ENCODE results near the gene XRCC6. TPM values are rescaled to one million over a fixed set of nuclear protein-coding genes. Genes with fewer than 3 reads are reported as not detected.

XRCC6 gene
- total RNA-seq, 4 donors from 2014 or later, result 236 to 277 (median 258) TPM

- 20 to 95% methylated on average over 1 to 3 of the region's 15 CpGs for WGBS, 2 donors (ENCODE audit: low coverage in 1 of 2)
- TF ChIP-seq CTCF (IDR thresholded peaks at IDR 0.05), result no peak
- no peak for TF ChIP-seq EP300 (IDR thresholded peaks at IDR 0.05)
- no peak for TF ChIP-seq POLR2AphosphoS5 (IDR thresholded peaks at IDR 0.05)
- no peak for TF ChIP-seq POLR2A (IDR thresholded peaks at IDR 0.05)
- Histone ChIP-seq H3K27ac (peak overlapping the region in 3 of 4 donors; percentile 53 to 71 (median 62)), H3K36me3 (peaks cover 0 to 47% of the 10 kb centered on the region in 2 donors), H3K27me3 (no peaks in the 10 kb centered on the region), H3K4me1 (peaks cover 0 to 19% (median 5%) of the 10 kb centered on the region in 3 donors), H3K4me3 (no peak overlapping the region), H3K9me3 (no peaks in the 10 kb centered on the region)
- ATAC-seq, result no peak
These were observed 45.6 kb upstream of the XRCC6 start for GRCh38 chr22:41575533-41575932.

- WGBS, 2 donors (ENCODE audit: low coverage in 1 of 2), result no CpG with 5 or more reads among the region's 9 CpGs
- Histone ChIP-seq H3K4me1 (peaks cover 0 to 19% (median 5%) of the 10 kb centered on the region in 3 donors), H3K36me3 (peaks cover 0 to 59% of the 10 kb centered on the region in 2 donors), H3K4me3 (no peak overlapping the region), H3K9me3 (no peaks in the 10 kb centered on the region), H3K27ac (peak overlapping the region in 1 of 4 donors; percentile 1), H3K27me3 (no peaks in the 10 kb centered on the region)
- TF ChIP-seq CTCF (IDR thresholded peaks at IDR 0.05) (peak in 3 of 4 experiments; percentile 58 to 75 (median 65)), POLR2AphosphoS5 (IDR thresholded peaks at IDR 0.05) (no peak)
- peak; percentile 41 for ATAC-seq
These were observed 44.2 kb upstream of the XRCC6 start for GRCh38 chr22:41576877-41577276.

GRCh38 chr22:41578114-41578513, 43.0 kb upstream of the XRCC6 start:
- Histone ChIP-seq H3K4me3 (no peak overlapping the region), H3K4me1 (peaks cover 0 to 19% (median 5%) of the 10 kb centered on the region in 3 donors), H3K36me3 (peaks cover 0 to 72% of the 10 kb centered on the region in 2 donors), H3K27ac (no peak overlapping the region), H3K27me3 (no peaks in the 10 kb centered on the region), H3K9me3 (no peaks in the 10 kb centered on the region)
- 86 to 100% methylated on average over 1 to 7 of the region's 8 CpGs for WGBS, 2 donors (ENCODE audit: low coverage in 1 of 2)
- no peak for ATAC-seq
- TF ChIP-seq EP300 (IDR thresholded peaks at IDR 0.05), result no peak
- no peak for TF ChIP-seq POLR2AphosphoS5 (IDR thresholded peaks at IDR 0.05)
- no peak for TF ChIP-seq POLR2A (IDR thresholded peaks at IDR 0.05)
- TF ChIP-seq CTCF (IDR thresholded peaks at IDR 0.05), result no peak

GRCh38 chr22:41578818-41579217, 42.3 kb upstream of the XRCC6 start:
- Histone ChIP-seq H3K36me3 (peaks cover 0 to 79% of the 10 kb centered on the region in 2 donors), H3K4me3 (no peak overlapping the region), H3K27ac (no peak overlapping the region), H3K4me1 (peaks cover 0 to 19% (median 5%) of the 10 kb centered on the region in 3 donors), H3K27me3 (no peaks in the 10 kb centered on the region), H3K9me3 (no peaks in the 10 kb centered on the region)
- no peak for ATAC-seq
- TF ChIP-seq EP300 (IDR thresholded peaks at IDR 0.05) (no peak), POLR2A (IDR thresholded peaks at IDR 0.05) (no peak), POLR2AphosphoS5 (IDR thresholded peaks at IDR 0.05) (no peak), CTCF (IDR thresholded peaks at IDR 0.05) (no peak)
- 90% methylated on average over 3 of the region's 9 CpGs; no CpG with 5 or more reads in 1 of the 2 donors for WGBS, 2 donors (ENCODE audit: low coverage in 1 of 2)

GRCh38 chr22:41579297-41579996, 41.6 kb upstream of the XRCC6 start:
- ATAC-seq, result no peak
- peaks cover 0 to 13% (median 5%) of the 10 kb centered on the region in 3 donors for H3K4me1 ChIP-seq
- TF ChIP-seq CTCF (IDR thresholded peaks at IDR 0.05), result no peak
- no peak for TF ChIP-seq POLR2A (IDR thresholded peaks at IDR 0.05)
- no peak for TF ChIP-seq POLR2AphosphoS5 (IDR thresholded peaks at IDR 0.05)
- no peak for TF ChIP-seq EP300 (IDR thresholded peaks at IDR 0.05)
- H3K36me3 ChIP-seq, result peaks cover 0 to 85% of the 10 kb centered on the region in 2 donors
- whole genome bisulfite sequencing, 2 donors (ENCODE audit: low coverage in 1 of 2), result 81% methylated on average over 4 of the region's 12 CpGs; no CpG with 5 or more reads in 1 of the 2 donors
- H3K9me3 ChIP-seq, result no peaks in the 10 kb centered on the region
- no peak overlapping the region for H3K4me3 ChIP-seq
- no peak overlapping the region for H3K27ac ChIP-seq
- H3K27me3 ChIP-seq, result no peaks in the 10 kb centered on the region
